Nephron progenitor cell (in vitro differentiated cells): ENCODE data around the gene EPHA8.

Source experiments
- DNase-seq: peaks from one replicate; pipeline ENCODE4 v3.0.0; 2021
- H3K27ac Mint-ChIP-seq: 2 replicates; pipeline ENCODE4 v1.8.0; 2021; ENCODE audit warnings: mild to moderate bottlenecking, moderate library complexity, mixed read lengths
- H3K27me3 Mint-ChIP-seq: 2 replicates; pipeline ENCODE4 v1.8.0; 2021; ENCODE audit warnings: mild to moderate bottlenecking, low read depth, mixed read lengths; ENCODE audit not compliant: poor library complexity
- H3K36me3 Mint-ChIP-seq: 2 replicates; pipeline ENCODE4 v1.8.0; 2021; ENCODE audit warnings: low read depth, mixed read lengths
- H3K4me1 Mint-ChIP-seq: 2 replicates; pipeline ENCODE4 v1.8.0; 2021; ENCODE audit warnings: mixed read lengths
- H3K4me3 Mint-ChIP-seq: 2 replicates; pipeline ENCODE4 v1.8.0; 2021; ENCODE audit warnings: mild to moderate bottlenecking, moderate library complexity, mixed read lengths
- H3K9me3 Mint-ChIP-seq: 2 replicates; pipeline ENCODE4 v1.8.0; 2021; ENCODE audit warnings: mild to moderate bottlenecking, moderate library complexity, mixed read lengths
- CTCF ChIP-seq: fragments of 200-600 bp; sonication (generic); IDR thresholded peaks from 2 replicates; pipeline ENCODE4 v1.5.0; 2021; ENCODE audit warnings: antibody characterized with exemption

The EPHA8 gene

GRCh38 chr1:22627331-22627730 is 64.0 kb downstream of the EPHA8 start:
- Mint-ChIP-seq H3K27me3 (peaks cover 85% of the 10 kb centered on the region), H3K4me1 (no peaks in the 10 kb centered on the region), H3K36me3 (no peaks in the 10 kb centered on the region), H3K9me3 (no peaks in the 10 kb centered on the region), H3K27ac (no peak overlapping the region), H3K4me3 (no peak overlapping the region)
- no peak for TF ChIP-seq CTCF
- no peak for DNase-seq

GRCh38 chr1:22628698-22629444 is 65.6 kb downstream of the EPHA8 start:
- Mint-ChIP-seq H3K27me3 (peaks cover 86% of the 10 kb centered on the region), H3K9me3 (no peaks in the 10 kb centered on the region), H3K4me3 (no peak overlapping the region), H3K36me3 (no peaks in the 10 kb centered on the region), H3K27ac (no peak overlapping the region), H3K4me1 (no peaks in the 10 kb centered on the region)
- TF ChIP-seq CTCF: no peak
- no peak for DNase-seq

- no peak for TF ChIP-seq CTCF
- no peak for DNase-seq
- Mint-ChIP-seq H3K9me3 (no peaks in the 10 kb centered on the region), H3K36me3 (no peaks in the 10 kb centered on the region), H3K27me3 (peaks cover 84% of the 10 kb centered on the region), H3K27ac (no peak overlapping the region), H3K4me3 (no peak overlapping the region), H3K4me1 (no peaks in the 10 kb centered on the region)
Observed at GRCh38 chr1:22629886-22630285, 66.6 kb downstream of the EPHA8 start.

- H3K27ac Mint-ChIP-seq: no peak overlapping the region
- no peaks in the 10 kb centered on the region for H3K36me3 Mint-ChIP-seq
- no peaks in the 10 kb centered on the region for H3K9me3 Mint-ChIP-seq
- TF ChIP-seq CTCF: no peak
- H3K4me1 Mint-ChIP-seq: no peaks in the 10 kb centered on the region
- DNase-seq: no peak
- peaks cover 54% of the 10 kb centered on the region for H3K27me3 Mint-ChIP-seq
- no peak overlapping the region for H3K4me3 Mint-ChIP-seq
Observed at GRCh38 chr1:22633697-22634463, 70.6 kb downstream of the EPHA8 start.

- H3K27ac Mint-ChIP-seq: no peak overlapping the region
- H3K36me3 Mint-ChIP-seq: no peaks in the 10 kb centered on the region
- peaks cover 54% of the 10 kb centered on the region for H3K27me3 Mint-ChIP-seq
- no peak for DNase-seq
- no peak overlapping the region for H3K4me3 Mint-ChIP-seq
- H3K4me1 Mint-ChIP-seq: no peaks in the 10 kb centered on the region
- no peaks in the 10 kb centered on the region for H3K9me3 Mint-ChIP-seq
- TF ChIP-seq CTCF: no peak
Observed at GRCh38 chr1:22635436-22635835, 72.1 kb downstream of the EPHA8 start.
